ENCODE results near the gene RSPH1. TPM values are rescaled to one million over a fixed set of nuclear protein-coding genes. Genes with fewer than 3 reads are reported as not detected.

The RSPH1 gene
- total and polyA plus RNA-seq, 2 of the 8 experiments (the other 6 are each of a cell fraction or from before 2014, with no cell fraction given): 0.24 TPM; not detected in 1

DNA sequence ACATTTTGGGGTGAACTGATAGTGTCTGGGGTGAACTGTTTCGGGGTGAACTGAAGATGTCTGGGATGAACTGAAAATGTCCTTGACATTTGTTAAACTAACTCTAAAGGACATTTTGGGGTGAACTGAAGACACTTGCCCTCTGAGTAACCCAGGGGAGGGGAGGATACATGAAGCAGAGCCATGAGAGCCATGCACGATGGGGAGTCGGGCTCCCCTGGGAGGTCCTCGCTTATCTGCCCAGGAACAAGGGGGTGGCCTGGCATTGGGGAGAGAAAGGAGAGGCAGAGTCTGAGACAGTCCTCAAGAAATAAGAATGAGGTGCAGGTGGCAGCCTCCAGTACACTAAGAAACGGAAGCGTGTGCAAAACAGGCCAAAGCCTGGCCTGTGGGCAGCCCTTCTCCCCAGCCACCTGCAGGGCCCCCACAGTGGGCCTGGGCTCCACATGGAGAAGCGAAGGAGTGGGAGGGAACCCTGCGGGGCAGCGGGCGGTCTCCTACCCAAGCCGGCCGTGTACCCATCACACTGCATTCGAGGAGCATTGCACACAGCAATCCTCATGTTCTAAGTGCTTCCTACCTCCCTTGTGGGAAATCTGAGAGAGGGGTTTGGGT, 24.2 kb downstream of the RSPH1 start (continued):
- TF ChIP-seq, protein P1, sequence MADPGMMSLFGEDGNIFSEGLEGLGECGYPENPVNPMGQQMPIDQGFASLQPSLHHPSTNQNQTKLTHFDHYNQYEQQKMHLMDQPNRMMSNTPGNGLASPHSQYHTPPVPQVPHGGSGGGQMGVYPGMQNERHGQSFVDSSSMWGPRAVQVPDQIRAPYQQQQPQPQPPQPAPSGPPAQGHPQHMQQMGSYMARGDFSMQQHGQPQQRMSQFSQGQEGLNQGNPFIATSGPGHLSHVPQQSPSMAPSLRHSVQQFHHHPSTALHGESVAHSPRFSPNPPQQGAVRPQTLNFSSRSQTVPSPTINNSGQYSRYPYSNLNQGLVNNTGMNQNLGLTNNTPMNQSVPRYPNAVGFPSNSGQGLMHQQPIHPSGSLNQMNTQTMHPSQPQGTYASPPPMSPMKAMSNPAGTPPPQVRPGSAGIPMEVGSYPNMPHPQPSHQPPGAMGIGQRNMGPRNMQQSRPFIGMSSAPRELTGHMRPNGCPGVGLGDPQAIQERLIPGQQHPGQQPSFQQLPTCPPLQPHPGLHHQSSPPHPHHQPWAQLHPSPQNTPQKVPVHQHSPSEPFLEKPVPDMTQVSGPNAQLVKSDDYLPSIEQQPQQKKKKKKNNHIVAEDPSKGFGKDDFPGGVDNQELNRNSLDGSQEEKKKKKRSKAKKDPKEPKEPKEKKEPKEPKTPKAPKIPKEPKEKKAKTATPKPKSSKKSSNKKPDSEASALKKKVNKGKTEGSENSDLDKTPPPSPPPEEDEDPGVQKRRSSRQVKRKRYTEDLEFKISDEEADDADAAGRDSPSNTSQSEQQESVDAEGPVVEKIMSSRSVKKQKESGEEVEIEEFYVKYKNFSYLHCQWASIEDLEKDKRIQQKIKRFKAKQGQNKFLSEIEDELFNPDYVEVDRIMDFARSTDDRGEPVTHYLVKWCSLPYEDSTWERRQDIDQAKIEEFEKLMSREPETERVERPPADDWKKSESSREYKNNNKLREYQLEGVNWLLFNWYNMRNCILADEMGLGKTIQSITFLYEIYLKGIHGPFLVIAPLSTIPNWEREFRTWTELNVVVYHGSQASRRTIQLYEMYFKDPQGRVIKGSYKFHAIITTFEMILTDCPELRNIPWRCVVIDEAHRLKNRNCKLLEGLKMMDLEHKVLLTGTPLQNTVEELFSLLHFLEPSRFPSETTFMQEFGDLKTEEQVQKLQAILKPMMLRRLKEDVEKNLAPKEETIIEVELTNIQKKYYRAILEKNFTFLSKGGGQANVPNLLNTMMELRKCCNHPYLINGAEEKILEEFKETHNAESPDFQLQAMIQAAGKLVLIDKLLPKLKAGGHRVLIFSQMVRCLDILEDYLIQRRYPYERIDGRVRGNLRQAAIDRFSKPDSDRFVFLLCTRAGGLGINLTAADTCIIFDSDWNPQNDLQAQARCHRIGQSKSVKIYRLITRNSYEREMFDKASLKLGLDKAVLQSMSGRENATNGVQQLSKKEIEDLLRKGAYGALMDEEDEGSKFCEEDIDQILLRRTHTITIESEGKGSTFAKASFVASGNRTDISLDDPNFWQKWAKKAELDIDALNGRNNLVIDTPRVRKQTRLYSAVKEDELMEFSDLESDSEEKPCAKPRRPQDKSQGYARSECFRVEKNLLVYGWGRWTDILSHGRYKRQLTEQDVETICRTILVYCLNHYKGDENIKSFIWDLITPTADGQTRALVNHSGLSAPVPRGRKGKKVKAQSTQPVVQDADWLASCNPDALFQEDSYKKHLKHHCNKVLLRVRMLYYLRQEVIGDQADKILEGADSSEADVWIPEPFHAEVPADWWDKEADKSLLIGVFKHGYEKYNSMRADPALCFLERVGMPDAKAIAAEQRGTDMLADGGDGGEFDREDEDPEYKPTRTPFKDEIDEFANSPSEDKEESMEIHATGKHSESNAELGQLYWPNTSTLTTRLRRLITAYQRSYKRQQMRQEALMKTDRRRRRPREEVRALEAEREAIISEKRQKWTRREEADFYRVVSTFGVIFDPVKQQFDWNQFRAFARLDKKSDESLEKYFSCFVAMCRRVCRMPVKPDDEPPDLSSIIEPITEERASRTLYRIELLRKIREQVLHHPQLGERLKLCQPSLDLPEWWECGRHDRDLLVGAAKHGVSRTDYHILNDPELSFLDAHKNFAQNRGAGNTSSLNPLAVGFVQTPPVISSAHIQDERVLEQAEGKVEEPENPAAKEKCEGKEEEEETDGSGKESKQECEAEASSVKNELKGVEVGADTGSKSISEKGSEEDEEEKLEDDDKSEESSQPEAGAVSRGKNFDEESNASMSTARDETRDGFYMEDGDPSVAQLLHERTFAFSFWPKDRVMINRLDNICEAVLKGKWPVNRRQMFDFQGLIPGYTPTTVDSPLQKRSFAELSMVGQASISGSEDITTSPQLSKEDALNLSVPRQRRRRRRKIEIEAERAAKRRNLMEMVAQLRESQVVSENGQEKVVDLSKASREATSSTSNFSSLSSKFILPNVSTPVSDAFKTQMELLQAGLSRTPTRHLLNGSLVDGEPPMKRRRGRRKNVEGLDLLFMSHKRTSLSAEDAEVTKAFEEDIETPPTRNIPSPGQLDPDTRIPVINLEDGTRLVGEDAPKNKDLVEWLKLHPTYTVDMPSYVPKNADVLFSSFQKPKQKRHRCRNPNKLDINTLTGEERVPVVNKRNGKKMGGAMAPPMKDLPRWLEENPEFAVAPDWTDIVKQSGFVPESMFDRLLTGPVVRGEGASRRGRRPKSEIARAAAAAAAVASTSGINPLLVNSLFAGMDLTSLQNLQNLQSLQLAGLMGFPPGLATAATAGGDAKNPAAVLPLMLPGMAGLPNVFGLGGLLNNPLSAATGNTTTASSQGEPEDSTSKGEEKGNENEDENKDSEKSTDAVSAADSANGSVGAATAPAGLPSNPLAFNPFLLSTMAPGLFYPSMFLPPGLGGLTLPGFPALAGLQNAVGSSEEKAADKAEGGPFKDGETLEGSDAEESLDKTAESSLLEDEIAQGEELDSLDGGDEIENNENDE (IDR thresholded peaks at IDR 0.05; ENCODE audit: insufficient replicate concordance, low read length): no peak
- TF ChIP-seq EGR1 (IDR thresholded peaks at IDR 0.05; ENCODE audit: borderline replicate concordance, low read depth, low read length) (no peak), EP300 (IDR thresholded peaks at IDR 0.05; ENCODE audit: borderline replicate concordance in 1 of 2, low read depth in 2 of 2, low read length in 2 of 2) (no peak)

Data from H1 (cell line).